TTC549 (cell line): ENCODE measurements around the gene LRRC27.
"Not testable (repeated sequence)": the region's sequence is repeated elsewhere in the genome, so short reads cannot be mapped to it uniquely, and the experiment has no call there.

Experiments used
- FAIRE-seq: peaks from 2 replicates; lab custom pipeline; 2012; peaks lifted over from hg19 to GRCh38; lab: Jason Lieb, UNC

The LRRC27 gene

DNA sequence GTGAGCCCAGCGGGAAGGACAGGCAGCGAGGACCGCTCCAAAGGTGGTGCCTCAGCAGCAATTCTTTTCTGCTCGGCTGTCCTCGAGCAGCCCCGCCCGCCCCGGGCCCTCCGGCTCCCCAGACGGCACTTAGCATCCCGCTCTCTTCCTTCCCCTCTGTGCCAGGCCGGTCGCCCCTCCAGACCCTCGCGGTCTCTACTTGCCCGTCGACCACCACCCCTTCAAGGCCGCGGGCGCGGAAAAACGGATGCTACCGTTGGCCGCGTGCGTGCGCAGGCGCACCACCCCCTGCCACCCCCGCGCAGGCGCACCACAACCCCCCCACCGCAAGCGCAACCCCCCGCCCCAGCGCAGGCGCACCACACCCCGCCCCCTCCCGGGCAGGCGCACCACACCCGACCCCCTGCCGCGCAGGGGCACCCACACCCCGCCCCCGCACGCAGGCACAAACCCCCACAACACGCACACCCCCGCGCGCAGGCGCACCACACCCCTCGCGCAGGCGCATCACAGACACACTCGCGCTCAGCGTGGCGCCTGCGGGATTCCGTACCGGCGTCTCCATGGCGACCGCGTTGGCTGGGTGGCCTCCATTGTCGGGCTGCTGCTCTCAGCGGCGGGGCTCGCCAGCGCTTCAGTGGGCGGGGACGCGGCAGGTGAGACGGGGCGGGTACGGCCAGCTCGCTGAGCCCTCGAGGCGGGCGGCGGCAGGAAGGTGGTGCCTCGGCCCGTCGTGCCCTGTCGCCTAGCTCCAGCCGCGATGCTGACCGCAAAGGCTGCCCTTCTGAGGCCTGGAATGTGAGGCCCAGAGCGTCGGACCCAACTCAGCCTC is at the start of gene LRRC27:
TSS of gene LRRC27 (plus strand) at position 593 of the 832 bp plus-strand sequence. CDS start 1,332 bp downstream, outside the sequence.
- no peak for FAIRE-seq

DNA sequence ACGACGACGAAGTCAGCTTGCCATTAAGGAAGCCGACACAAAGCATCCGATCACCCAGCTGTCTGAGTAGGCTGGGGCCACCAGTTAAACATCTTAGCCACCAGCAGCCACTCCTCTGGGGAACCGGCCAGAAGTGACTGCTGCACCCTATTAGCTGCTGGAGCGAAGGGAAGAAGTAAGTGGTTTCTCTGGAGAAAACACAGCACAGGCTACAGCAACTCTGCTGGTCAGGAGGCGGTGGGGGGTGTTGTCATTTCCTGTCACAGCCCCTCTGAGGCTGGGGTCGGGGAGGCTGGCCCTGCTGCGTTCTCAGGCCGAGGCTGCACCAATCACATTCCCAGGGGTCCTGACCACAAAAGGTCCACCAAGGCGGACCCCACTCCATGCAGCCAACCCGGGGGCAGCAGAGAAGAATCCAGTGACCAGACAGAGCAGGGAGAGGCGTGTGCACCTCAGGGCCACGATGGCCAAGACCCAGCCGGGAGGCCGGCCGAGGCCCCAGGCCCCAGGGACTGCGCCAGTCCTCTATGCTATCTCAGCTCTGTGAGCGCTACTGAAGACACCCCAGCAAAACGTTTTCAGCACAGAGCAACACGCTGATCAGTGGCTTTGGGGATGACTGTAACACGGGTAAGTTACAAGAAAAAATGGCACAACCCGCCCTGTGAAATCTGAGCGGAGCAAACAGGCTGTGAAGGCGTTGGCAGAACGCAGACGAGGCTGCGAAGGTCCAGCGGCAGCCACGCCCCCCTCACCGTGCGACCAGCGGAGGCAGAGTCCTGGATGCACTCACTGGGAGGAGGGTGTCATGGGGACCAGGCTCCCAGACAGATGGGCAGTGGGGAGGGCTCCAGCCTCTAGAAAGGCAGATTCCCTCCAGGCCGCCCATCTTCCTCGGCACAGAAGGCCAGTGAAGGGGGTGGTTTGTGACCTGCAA is 49.1 kb upstream of the LRRC27 start:
- FAIRE-seq: no peak

DNA sequence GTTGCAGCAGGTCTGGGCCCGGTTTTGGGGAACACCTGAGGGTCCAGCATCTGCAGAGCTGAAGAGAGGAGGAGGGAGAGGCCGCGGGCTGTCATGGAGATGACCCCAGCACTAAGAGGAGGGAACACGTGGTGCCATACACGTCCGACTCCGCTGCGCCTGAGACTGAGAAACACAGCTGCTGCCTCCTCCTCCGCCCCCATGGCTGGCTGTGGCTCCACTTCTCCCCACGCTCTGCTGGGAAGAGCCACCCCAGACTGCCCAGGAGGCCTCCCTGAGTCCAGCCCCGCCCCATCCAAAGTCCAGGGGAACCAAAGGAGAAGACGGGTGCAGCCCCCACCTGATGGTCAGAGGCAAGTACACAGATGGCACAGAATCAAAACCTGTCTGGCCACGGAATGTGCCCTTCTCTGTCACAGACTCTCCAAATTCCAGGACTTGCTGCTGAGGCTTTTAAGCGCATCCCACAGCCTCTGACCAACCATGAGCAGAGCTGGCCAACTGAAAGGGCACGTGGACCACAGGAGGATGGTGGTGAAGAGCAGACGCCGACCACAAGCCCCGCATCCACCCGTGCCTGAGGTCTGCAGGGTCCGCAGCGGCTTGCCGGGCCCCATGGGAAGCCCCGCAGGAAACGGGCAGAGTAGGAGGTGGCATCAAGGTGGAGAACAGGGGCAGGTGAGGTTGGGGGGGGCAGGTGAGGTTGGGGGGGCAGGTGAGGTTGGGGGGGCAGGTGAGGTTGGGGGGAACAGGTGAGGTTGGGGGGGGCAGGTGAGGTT is 48.2 kb upstream of the LRRC27 start:
- no peak for FAIRE-seq

DNA sequence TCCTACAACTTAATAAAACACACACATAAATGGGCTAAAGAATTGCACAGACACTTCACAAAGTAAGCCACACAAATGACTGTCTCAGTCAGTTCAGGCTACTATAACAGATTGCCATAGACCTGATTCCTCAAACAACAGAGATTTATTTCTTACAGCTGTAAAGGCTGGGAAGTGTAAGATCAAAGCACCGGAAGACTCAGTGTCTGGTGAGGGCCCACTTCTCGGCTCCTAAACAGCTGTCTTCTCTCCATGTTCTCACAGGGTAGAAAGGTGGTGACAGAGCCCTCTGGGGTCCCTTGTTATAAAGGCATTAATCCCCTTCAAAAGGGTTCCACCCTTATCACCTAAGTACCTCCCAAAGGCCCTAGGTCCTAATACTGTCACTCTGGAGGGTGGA is 42.6 kb upstream of the LRRC27 start:
- no peak for FAIRE-seq

DNA sequence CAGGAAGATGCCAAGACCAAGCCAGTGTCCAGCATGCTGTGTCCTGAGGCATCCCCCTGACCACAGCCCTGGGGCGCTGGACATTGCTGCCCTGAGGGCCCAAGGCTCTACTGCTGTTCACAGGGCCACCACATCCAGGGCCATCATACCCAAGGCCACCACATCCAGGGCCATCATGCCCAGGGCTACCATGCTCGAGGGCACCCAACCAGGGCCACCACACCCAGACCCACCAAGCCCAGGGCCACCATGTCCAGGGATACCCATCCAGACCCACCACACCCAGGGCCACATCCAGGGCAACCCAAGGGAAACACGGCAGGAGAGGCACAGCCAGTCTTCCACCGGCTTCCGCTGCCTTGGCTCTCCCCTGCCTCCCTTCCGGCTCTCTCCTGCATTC is 41.4 kb upstream of the LRRC27 start:
- FAIRE-seq: no peak

DNA sequence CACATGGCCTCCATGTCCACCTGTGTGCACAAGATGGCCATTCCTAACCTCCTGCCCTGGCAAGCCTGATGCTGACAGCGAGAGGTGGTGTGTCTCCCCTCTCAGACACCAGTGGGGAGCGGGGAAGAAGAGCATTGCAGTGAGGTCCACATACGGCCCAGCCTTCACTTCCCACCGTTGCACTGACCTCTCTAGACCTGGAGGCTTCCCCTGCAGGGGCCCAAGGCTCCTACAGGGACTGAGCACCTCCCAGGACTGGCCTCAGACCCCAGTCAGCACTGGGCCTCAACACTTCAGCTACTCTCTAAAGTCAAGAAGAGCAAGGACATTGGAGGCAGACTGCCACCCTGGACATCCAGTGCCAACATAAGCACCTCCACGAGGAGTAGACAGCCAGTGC is 40.2 kb upstream of the LRRC27 start:
- FAIRE-seq: no peak

- no peak for FAIRE-seq
These were observed 39.4 kb upstream of the LRRC27 start for GRCh38 chr10:132292287-132293200.

DNA sequence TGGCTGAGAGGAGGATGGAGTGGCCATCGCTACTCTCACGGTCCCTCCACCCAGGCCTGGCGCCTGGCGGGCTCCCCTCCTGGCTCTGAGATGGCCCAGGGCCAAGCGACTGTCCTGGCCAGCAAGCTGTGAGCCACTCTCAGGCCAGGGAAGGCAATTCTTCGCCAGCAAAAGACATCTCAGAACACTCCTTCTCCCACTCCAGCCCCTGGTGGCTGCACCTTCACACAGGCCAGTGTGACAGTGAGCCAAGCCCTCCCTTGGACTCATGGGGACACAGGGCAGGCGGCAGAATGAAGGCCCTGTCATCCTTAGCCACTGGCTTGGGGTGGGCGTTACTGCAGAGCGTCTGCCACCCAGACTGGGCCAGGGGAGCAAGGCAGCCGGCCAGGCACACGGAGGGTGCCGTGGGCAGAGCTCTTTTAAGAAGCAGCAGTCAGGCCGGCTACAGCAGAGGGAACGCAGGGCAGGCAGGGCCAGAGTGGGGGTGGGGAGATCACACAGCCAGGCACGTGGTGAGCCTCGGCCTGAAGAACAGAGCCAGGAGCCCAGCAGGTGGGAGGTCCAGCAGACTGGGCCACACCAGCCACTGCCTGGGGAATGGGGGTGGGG is 38.7 kb upstream of the LRRC27 start:
- no peak for FAIRE-seq

DNA sequence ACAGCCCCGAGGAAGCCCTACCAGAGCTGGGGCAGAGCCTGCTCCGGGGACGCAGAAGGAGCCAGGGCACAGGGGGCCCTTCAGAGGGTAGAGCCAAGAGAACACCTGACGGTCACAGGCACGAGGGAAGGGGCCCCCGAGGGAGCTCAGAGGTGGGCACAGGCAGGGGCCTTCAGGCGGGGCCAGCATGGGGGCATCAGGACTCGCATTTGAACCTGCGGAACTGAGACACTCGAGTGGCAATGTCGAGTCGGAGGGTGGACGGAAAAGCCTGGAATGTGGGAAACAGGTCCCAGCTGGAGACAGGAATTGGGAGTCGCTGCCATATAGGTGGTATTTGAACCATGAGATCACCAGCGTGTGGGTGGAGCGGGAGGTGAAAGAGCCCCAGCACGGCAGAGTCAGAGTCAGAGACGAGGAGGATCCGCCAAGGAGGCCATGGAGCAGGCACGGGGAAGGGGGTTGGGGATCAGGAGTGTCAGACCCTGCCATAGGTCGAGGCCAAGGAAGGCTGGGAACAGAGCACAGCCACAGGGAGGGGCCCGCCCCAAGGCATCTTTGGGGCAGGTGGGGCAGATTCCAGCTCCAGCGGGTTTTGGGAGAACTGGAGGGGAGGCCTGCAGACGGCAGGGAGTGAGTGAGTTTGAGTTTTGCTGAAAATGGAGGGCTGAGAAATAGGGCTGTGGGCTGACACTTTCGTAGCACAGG is 38.0 kb upstream of the LRRC27 start:
- no peak for FAIRE-seq

DNA sequence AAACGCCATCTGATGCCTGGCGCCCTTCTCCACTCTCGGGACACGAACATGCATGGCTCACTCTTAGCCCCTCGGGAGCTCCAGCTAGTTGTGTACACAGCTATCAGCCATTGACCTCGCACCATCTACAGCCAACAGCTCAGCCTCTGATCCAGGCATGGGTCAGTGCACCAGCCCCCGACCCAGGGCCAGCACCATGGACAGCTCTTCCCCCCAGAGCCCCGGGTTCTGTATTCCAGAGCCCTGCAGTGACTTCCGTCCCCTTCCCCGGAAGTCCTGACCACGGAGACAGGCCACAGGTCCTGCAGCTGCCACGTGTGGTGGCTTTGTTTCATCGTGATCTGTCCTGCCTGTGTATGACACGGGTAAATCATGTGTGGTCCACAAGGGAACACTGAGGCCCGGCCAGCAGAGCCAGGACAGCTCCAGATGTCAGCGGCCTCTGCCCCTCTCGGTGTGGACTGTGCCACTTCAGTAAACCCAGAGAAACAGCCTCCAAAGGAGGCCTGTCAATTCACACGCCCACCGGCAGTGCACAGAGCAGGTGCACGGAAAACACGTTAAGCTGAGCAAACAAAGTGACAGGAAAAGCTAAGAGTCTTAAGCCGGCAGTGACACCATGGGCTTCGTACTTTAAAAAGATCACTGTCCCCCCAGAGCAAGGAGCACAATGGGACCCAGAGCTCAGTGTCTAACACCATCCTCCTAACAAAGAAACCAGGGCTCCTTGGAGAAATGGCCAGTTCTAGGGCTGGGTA is 37.3 kb upstream of the LRRC27 start:
- FAIRE-seq: no peak

- FAIRE-seq: not testable (repeated sequence)
These were observed 36.5 kb upstream of the LRRC27 start for GRCh38 chr10:132295481-132295880.

DNA sequence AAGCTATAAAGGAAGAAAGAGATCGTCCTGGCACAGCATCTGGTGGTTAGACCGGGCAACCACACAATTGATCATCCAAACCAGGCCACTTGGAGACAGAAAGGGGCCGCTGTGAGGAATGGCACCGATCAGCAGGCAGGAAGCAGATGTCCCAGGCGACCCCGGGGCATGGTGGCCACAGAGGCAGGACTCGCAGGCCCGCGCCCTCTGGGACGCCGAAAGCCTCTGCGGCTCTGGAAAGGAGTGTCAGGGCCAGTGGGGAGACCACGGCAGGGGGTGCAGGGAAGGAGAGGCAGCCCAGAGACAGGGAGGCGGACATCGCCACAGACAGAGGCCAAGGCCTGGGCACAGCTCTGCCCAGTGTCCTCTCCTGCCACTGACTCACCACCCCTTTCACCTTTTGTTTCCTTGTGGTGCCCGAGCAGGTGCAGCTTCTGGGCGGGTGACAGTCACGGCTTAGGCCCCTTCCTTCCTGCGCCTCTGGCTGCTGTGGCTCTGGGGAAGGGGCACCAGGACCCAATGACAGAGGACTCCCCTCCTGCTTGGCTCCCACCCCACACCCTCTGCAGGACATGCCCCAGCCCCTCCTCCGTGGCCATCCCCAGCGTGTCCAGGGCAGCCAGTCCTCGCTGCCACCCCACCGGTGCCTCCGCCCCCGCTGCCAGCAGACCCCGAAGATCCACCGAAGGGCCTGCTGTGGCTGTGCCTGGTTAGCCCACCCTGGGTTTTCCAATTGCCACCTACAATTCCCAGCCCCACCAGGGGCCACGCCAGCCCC is 35.1 kb upstream of the LRRC27 start:
- no peak for FAIRE-seq

DNA sequence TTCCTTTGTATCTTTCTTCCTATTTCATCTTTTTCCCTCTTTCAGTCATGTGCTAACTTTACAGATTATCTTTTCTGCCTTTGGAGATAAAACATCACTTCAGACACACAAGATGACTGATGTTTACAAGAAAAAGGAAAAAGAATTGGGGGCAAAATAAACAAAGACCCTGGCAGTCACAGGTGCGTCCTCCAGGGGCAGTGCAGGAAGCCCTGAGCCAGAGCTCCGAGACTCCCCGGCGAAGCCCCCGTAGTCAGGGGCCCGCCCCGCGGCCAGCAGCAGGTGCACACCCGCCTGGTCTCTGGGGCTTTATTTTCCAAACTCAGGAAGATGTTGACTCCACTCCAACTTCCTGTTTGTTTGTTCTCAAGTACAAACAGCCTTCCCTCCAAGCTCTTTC is 34.5 kb upstream of the LRRC27 start:
- FAIRE-seq: no peak

DNA sequence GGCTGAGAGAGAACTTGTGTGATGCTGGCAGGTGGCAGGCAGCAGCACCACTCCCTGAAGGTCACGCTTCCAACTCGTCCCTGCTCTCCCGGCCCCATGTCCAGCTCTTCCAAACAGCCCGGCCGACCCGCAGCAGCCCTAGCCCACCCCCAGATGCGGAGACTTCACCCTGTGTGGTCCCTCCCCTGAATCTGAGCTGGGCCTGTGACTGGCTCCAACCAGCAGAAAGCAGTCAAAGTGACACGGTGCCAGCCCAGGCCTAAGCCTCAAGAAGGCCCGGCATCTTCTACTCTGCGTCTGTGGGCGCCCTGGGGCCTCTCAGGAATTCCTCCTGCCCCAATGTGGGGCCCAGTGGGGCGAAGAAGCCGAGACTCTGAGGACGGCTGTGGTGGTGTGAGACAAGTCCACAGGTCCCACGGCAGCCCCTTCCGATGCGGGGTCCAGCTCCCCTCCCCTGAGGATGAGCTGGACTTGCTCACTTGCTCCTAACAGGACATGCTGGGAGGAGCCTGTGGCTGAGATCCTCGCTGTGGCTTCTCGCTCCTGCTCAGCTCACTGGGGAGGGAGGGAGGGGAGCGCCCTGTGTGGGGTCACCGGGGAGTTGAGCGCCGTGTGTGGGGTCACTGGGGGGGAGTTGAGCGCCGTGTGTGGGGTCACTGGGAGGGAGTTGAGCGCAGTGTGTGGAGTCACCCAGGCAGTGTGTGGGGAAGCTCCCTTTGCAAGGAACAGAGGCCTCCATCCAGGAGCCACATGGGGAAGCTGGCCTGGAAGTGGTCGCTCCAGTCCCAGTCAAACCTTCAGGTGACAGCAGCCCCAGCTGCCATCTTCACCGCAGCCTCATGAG is 33.7 kb upstream of the LRRC27 start:
- FAIRE-seq: no peak

DNA sequence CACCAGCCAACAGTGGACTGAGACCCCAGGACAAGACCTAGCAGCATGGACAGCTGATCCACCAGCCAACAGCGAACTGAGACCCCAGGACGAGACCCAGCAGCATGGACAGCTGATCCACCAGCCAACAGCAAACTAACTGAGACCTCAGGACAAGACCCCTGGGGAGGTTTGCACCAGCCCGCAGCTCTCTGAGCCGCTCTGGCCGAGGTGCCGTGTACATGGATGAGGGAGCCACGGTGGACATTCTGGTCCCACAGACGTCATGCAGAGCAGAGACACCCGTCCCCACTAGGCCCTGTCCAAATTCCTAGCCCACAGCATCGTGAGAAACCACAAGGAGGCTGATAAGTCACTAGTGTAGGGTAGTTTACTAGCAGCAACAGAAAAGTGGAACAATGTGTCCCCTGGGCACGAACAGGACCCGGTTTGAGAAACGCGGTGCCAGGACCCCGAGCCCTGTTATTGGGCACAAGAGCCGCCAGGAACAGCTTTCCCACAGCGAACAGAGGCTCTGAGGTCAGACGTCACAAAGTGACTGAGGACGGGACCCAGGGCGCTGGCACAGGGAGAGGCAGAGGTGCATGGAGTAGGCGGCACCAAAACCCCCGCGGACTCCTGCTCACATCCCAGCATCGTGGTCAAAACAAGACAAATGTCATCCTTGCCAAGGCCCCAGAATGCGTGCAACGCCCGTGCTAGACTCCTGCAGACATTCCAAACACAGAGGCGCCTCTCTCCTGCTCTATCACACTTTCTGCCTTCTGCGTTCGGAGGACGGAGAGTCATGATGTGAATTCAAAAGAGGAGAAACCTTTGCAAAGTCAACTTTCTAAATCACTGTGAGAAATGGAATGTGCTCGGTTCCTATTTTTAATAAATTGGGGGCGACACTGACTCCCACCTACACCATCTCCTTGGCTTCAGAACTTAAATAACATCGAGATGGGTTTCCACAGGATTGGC is 32.3 kb upstream of the LRRC27 start:
- FAIRE-seq: no peak

DNA sequence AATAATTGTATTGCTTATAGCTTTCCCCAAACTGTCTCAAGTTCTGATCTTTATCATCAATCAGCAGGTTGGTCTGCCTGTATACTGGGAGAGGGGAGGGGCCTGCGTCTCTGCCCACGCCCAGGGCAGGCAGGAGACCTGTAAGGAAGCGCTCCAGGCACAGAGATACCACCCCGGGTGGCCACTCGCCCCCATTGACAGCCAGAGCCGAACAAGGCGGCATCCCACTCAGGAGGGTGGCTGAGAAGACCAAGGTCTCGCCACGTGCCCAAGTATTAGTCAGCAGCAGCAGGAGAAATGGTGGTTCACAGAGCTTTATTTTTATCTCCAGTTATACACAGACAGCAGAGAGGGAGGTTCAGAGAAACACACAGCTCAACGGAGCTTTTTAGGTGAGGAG is 31.4 kb upstream of the LRRC27 start:
- FAIRE-seq: no peak
